GM21737 (cell line): Measurements from ENCODE around the gene IFNL2.
"Not testable (repeated sequence)": the region's sequence is repeated elsewhere in the genome, so short reads cannot be mapped to it uniquely, and the experiment has no call there.

Experiments used
- ATAC-seq: cut with Tn5 transposase; IDR thresholded peaks from one replicate; pipeline ENCODE4 v1.9.1; 2021; ENCODE audit warnings: mild to moderate bottlenecking, moderate library complexity; ENCODE audit not compliant: unreplicated experiment

Gene IFNL2

DNA sequence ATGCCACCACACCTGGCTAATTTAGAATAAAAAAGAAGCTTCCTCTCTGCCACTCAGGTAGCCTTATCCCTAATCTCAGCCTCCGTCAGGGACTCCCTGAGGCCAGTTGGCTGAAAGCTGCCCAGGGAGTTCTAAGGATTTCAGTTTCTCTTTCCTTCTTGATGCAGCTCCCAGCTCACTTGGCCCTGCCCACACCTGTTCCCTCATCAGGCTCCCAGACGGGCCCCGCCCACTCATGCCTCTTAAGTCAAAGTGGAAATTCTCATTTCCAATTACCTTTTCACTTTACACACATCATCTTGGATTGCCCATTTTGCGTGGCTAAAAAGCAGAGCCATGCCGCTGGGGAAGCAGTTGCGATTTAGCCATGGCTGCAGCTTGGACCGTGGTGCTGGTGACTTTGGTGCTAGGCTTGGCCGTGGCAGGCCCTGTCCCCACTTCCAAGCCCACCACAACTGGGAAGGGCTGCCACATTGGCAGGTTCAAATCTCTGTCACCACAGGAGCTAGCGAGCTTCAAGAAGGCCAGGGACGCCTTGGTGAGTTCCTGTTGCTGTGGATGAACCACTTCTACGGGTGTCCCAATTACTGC is 28.0 kb downstream of the IFNL2 start, which contains the start of gene IFNL1:
Gene IFNL1 (plus strand): TSS at position 353 of the 591 bp plus-strand sequence. CDS start 15 bp downstream, at position 368.
- no peak for ATAC-seq

GRCh38 chr19:39296906-39297305 is 28.7 kb downstream of the IFNL2 start:
- ATAC-seq = no peak

GRCh38 chr19:39297931-39298634 is 29.9 kb downstream of the IFNL2 start:
- no peak for ATAC-seq

GRCh38 chr19:39299404-39299803 is 31.2 kb downstream of the IFNL2 start:
- ATAC-seq = no peak

GRCh38 chr19:39299832-39300231 is 31.6 kb downstream of the IFNL2 start:
- ATAC-seq = no peak

DNA sequence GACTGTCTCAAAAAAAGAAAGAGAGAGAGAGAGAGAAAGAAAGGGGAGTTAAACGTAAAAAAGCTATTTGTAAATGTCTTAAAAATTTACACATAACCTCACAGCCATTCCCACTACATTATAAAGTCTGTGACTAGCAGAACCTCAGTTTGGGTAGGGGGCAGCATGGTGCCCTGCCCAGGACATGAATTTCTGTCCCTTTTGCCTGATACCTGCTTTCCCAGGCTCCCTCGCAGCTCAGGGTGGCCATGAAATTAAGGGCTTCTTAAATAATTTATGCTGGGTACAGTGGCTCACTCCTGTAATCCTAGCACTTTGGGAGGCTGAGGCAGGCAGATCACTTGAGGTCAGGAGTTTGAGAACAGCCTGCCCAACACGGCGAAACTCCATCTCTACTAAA is 32.8 kb downstream of the IFNL2 start:
- no peak for ATAC-seq

GRCh38 chr19:39301562-39301961 is 33.4 kb downstream of the IFNL2 start:
- ATAC-seq = no peak

GRCh38 chr19:39303373-39304184 is 35.4 kb downstream of the IFNL2 start:
- no peak for ATAC-seq

- no peak for ATAC-seq
These were observed 36.0 kb downstream of the IFNL2 start for GRCh38 chr19:39304185-39304513.

GRCh38 chr19:39304701-39305571 is 36.7 kb downstream of the IFNL2 start:
- ATAC-seq = no peak

GRCh38 chr19:39306075-39306474 is 37.9 kb downstream of the IFNL2 start:
- ATAC-seq = no peak

DNA sequence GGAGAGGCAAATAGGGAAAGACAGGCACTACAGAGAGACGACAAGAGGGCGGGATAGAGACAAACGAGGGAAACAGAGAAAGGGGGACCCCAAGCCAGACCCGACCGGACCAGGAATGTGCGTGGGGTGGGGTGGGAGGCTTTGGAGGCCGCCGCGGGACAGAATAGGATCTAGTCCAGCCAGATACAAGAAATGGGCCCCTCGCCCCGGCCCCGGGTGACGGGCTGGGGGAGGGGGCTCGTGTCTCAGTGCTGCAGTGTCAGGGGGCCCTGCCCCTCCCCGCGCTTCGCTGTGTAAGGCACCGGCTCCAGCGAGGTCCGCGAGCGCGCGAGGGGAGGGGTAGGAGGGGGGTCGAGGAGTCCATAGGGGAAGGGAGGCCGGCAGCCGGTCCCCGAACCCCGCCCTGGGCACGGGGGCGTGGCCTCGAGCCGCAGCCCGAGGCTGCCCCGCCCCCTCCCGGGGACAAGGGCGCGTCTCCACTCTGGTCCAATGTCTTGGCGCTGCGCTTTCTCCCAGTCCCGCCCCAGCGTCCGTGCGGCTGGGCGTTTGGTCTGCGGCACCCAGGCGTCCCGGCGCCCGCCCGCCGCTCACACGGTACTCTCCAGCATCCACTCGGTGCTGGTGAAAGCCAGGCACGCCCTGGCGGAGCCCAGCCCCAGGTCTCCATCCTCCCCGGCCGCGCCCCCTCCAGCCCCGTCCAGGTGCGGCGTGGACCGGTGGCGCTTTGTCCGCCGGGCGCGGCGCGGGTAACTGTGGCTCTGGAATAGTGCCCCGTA is 39.0 kb downstream of the IFNL2 start:
- no peak for ATAC-seq

DNA sequence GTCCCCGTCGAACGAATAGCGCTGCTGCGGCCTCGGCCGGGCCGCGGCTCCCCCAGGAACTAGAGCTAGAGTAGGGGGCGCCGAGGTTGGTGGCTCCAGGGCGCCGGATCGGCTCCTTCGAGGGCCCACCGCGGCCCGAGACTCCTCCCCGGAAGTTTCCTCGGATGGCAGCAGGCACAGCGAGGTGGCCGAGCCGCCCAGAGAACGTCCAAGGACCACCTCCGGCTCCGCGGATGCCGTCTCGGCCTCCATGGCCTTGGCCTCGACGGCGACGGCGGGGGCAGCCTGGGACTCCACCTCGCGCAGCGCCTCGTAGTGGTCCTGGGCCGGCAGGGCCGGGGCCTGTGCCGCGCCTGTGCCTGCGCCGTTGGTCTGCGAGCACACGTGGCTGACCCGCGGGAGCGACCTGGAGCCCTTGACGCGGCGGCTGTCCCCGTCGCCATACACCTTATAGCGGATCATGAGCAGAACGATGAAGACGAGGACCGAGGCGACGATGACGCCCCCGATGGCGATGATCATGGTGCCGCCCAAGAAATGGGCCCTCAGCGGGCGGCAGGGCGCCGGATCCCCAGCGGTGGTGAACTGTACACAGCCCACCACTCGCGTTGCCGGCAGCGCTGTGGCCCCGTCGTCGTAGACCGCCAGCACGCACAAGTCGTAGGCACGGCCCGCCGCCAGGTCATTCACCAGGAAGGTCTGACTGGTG is 39.8 kb downstream of the IFNL2 start:
- no peak for ATAC-seq

GRCh38 chr19:39308531-39309304 is 40.5 kb downstream of the IFNL2 start:
- ATAC-seq = no peak

GRCh38 chr19:39309305-39309670 is 41.1 kb downstream of the IFNL2 start:
- ATAC-seq = not testable (repeated sequence)

GRCh38 chr19:39310558-39311311 is 42.5 kb downstream of the IFNL2 start:
- ATAC-seq = no peak

- no peak for ATAC-seq
These were observed 46.0 kb downstream of the IFNL2 start for GRCh38 chr19:39314016-39314728.

- no peak for ATAC-seq
These were observed 47.7 kb downstream of the IFNL2 start for GRCh38 chr19:39315933-39316332.
